ENCODE measurements around the gene PIPOX. TPM values are rescaled to one million over a fixed set of nuclear protein-coding genes. Genes with fewer than 3 reads are reported as not detected.

Gene PIPOX
- polyA plus RNA-seq, 12 donors, result 0.97 to 2.1 (median 1.5) TPM; not detected in 2

GRCh38 chr17:29019475-29020181 is 23.3 kb upstream of the PIPOX start:
- DNase-seq, result no peak

DNA sequence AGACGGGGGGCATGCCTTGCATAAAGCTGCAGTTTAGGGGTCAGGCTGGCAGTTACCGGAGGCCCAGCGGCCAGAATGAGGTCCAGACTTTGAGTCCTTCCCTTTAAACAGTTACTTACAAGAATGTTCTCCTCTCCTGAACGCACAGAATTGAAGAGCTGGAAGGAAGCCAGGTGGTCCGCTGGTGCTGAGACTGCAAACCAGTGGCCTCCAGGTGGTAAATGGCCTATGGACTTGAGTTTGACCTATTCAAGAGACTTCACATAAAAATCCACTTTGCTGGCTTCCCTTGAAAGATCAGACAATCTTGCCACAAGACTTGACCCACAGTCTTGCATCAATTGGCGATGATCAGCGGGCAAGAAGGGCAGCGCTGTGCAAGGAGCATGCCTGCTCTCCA is 22.4 kb upstream of the PIPOX start:
- DNase-seq, result no peak

DNA sequence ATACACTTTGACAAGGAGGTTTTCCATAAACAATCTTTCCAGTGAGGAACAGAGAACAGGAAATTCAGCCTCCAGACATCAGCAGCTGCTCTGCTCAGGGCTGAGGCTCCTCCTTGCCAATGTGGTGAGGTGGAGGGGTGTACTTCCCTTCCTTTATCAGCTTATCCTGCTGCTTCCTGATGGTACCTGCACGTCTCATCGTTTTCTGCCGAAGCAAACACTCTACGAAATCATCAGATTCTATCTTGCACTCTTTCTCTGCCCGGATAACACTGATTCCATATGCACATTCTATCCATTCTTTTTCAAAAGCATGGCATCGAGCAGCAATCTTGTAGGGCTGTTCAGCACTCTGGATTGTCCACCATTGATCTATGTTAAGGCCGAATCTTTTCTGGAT is 21.7 kb upstream of the PIPOX start:
- no peak for DNase-seq

GRCh38 chr17:29022074-29022473 is 20.9 kb upstream of the PIPOX start:
- DNase-seq, result no peak

- DNase-seq, result no peak
Observed at GRCh38 chr17:29024316-29024952, 18.5 kb upstream of the PIPOX start.

DNA sequence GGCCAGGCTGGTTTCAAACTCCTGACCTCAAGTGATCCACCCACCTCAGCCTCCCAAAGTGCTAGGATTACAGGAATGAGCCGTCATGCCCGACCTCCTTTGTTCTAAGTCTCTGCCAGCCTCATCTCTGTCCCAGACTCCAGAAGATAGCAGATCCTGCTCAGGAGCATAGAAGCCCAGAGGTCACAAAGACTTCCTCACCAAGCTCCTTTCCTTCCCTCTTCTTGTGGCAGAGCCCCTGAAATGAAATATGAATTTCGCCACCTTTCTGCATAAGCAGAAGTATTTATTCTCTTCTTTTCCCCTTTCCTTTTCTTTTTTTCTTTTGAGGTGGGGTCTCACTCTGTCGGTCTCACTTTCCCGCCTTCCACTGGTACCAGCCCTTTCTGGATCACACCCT is 11.5 kb upstream of the PIPOX start:
- DNase-seq, result no peak

GRCh38 chr17:29032013-29032856 is 10.7 kb upstream of the PIPOX start:
- DNase-seq, result no peak

DNA sequence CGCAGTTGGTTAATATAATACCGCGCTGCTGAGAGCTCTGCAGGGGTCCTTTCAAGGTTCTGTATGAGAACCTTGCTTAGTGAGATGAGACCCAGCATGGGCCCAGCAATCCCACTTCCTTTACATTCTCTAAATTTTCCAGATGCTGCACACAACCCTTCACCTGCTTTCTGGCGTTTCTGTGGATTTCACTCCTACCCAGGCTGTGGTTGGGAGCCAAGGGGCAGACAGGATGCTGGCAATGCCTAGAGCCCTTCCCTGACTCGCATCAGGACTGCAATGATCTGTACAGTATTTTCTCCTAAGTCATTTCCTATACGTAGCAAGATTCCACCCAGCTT is 10.1 kb upstream of the PIPOX start:
- no peak for DNase-seq

GRCh38 chr17:29034510-29034909 is 8.4 kb upstream of the PIPOX start:
- DNase-seq, result no peak

DNA sequence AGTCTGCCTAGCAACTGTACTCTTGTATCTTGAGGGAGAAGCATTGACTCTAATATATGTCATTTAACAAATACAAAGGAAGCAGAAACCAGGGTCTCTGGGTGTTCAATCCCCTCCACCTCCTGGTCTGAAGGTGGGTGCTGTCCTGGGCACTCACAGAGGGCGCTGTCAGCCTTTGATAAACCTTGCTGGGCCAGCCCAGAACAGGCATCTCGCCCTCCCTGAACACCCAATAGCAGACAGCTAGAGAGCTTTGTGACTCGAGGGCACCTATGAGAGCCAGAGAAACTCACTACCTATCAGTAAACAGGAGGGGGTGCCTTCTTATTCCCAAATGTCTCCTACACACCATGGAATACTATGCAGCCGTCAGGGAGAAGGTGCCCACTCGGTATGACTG is 6.4 kb upstream of the PIPOX start:
- DNase-seq, result no peak

- no peak for DNase-seq
Observed at GRCh38 chr17:29037739-29038084, 5.2 kb upstream of the PIPOX start.

- no peak for DNase-seq
Observed at GRCh38 chr17:29038085-29038795, 4.7 kb upstream of the PIPOX start.

DNA sequence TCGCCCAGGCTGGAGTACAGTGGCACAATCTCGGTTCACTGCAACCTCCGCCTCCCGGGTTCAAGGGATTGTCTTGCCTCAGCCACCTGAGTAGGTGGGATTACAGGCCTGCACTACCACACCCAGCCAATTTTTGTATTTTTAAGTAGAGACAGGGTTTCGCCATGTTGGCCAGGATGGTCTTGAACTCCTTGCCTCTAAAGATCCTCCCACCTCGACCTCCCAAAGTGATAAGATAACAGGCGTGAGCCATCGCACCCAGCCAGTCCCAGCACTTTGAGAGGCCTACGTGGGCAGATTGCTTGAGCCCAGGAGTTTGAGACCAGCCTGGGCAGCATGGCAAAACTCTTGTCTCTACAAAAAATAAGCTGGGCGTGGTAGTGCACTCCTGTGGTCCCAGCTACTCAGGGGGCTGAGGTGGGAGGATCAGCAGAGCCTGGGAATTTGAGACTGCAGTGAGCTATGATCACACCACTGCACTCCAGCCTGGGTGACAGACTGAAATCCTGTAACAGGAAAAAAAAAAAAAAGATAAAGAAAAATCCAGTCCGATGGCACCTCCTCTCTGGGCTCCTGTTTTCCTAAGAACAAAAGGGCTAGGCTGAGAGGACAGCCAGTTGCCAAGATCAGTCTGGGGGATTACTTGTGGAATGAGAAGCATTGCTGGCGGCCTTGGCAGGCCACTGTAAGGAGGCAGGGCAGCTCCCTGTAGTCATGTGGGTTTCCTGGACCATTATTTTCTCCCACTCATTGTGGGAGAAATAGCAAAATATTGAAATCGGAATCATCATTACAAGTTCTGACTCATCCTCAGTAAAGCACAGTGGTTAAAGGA is 3.0 kb upstream of the PIPOX start:
- DNase-seq, result no peak

DNA sequence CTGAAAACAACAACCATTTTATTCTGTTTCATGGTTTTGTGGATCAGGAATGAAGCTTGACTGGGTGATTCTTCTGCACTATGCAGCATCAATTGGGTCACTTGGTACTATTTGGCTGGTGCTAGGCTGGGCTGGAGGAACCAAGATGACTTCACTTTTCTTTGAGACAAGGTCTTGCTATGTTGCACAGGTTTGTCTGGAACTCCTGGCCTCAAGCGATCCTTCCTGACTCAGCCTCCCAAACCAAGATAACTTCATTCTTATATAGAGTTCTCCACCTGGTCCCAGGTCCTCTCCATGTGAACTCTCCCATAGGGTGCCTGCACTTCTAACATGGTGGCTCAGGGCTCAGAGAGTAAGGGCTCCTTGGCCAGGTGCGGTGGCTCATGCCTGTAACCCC is 1.9 kb upstream of the PIPOX start:
- DNase-seq, result no peak

- no peak for DNase-seq
Observed at GRCh38 chr17:29041571-29041970, 1.4 kb upstream of the PIPOX start.

DNA sequence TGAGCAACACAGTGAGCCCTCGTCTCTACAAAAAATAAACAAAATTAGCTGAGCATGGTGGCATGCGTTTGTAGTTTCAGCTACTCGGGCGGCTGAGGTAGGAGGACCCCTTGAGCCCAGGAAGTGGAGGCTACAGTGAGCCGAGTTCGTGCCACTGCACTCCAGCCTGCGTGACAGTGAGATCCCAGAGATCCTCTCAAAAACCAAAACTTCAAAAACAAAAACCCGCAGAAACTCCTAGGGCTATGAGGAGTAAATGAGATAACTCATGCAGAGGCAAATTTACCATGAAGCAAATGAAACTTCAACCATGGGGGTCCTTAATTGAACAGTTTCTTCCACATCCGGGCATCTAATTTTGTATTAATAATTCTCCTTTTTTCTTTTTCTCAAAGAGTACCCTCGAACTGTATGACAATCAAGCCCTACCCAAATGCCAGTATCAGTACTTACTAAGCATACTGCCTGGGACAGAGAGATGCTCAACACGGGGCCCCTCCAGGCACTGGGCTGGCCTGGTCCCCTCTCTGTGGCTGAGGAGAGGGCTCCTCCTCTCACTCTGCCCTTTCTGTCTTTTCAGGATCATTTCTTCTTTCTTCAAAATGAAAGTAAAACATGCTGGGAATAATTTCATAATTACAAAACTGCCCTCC is 789 bp upstream of the PIPOX start:
- no peak for DNase-seq

DNA sequence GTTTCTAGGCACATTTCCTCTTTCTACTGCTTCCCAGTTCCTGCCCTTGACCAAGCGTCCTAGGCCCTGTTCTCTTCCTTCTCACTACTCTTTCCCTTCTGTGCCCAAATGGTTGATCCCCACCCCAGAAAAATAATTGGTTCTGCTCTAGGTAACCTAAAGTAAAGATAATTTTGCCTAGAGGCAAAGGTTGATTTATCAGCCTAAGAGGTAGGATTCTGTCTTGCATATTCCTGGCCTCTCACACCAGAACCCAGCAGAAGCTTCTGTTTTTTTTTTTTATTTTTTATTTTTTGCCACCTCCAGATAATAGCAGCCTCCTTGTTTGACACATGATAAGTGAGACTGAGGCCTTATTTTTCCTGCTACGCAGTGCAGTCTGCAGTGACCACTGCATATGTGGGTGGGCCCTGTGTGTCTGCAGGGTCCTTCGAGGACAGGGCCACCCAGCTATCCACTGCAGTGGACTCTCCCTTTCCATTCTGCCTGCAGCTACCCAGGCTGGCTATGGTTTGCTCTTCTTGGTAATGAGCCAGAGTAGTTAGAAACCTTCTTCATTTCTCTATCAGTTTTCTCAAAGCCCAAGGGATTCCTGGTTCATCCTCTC is 701 bp downstream of the PIPOX start:
- DNase-seq, result no peak

- DNase-seq, result no peak
Observed at GRCh38 chr17:29045026-29045425, 2.1 kb downstream of the PIPOX start.

- DNase-seq, result no peak
Observed at GRCh38 chr17:29045734-29046472, 3.0 kb downstream of the PIPOX start.

DNA sequence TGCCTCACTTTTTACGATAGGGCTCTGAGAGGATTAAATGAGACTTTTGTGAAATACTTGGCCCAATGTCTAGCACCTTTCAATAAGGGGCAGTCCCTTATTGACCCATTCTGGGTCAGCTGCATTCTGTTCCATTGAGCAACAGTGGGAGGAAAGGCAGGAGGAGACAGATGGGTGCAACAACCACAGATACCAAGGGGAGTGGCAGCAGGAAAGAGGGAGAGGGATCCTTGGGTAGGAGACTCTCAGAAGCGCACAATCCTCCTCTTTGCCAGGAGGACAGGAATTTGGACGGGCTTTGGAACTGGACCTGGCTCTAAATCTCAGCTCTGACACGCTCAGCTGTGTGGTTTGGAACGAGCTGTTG is 3.5 kb downstream of the PIPOX start:
- DNase-seq, result no peak
